HEK293 (cell line): Measurements from ENCODE around the gene MCM5.
"Not testable (repeated sequence)": the region's sequence is repeated elsewhere in the genome, so short reads cannot be mapped to it uniquely, and the experiment has no call there.

Experiments used
- CTCF ChIA-PET: fragments of 350-600 bp; formaldehyde crosslinking; extraction: SDS; loops from one replicate; lab custom pipeline; 2021; ENCODE audit warnings: antibody characterized with exemption; lab: Yijun Ruan, JAX
- POLR2A ChIA-PET: fragments of 300-600 bp; formaldehyde crosslinking; extraction: SDS; loops from one replicate; lab custom pipeline; 2020; ENCODE audit warnings: antibody characterized with exemption, inconsistent platforms; lab: Yijun Ruan, JAX
- H3K27ac ChIP-seq: fragments of 200-500 bp; sonication (Bioruptor generic); 2 replicates; pipeline ENCODE4 v1.5.1; 2014; ENCODE audit warnings: low read depth, low read length, control low read depth, inconsistent platforms; ENCODE audit errors: extremely low read depth
- H3K36me3 ChIP-seq, 2 experiments: fragments of 200-500 bp in 1 of 2; sonication (Bioruptor generic) in 1 of 2; 1 replicate in 1 of 2; 2 replicates in 1 of 2; pipeline ENCODE4 v1.5.1; 2014 to 2017; ENCODE audit warnings: inconsistent platforms in 2 of 2, low read length in 2 of 2; ENCODE audit not compliant: control insufficient read depth in 2 of 2, insufficient read depth in 1 of 2
- H3K4me1 ChIP-seq: fragments of 200-500 bp; sonication (Bioruptor generic); 2 replicates; pipeline ENCODE4 v1.5.1; 2014; ENCODE audit warnings: mild to moderate bottlenecking, low read length, inconsistent platforms; ENCODE audit not compliant: control insufficient read depth, insufficient read depth
- H3K4me3 ChIP-seq: 2 replicates; pipeline ENCODE4 v1.5.1; 2011; ENCODE audit warnings: low read depth, mild to moderate bottlenecking, control low read depth, low read length, moderate library complexity
- H3K9me3 ChIP-seq: fragments of 200-500 bp; sonication (Bioruptor generic); 2 replicates; pipeline ENCODE4 v1.5.1; 2014; ENCODE audit warnings: low read depth, low read length, inconsistent platforms; ENCODE audit not compliant: control insufficient read depth, insufficient read depth
- GLIS1 ChIP-seq: fragments of 450-650 bp; formaldehyde crosslinking; IDR thresholded peaks from 2 replicates; pipeline ENCODE4 v1.5.1; 2016; ENCODE audit warnings: missing biosample characterization, missing genetic modification characterization
- KLF16 ChIP-seq: fragments of 450-650 bp; formaldehyde crosslinking; IDR thresholded peaks from 2 replicates; pipeline ENCODE4 v1.5.1; 2017; ENCODE audit warnings: missing biosample characterization, missing genetic modification characterization
- KLF17 ChIP-seq: fragments of 450-650 bp; formaldehyde crosslinking; IDR thresholded peaks from 2 replicates; pipeline ENCODE4 v1.5.1; 2016; ENCODE audit warnings: missing biosample characterization, missing genetic modification characterization
- PBX3 ChIP-seq: sonication (generic); formaldehyde crosslinking; IDR thresholded peaks from 2 replicates; pipeline ENCODE4 v1.8.1; 2022; ENCODE audit warnings: mild to moderate bottlenecking, moderate library complexity, missing genetic modification reagents
- SCRT2 ChIP-seq: fragments of 450-650 bp; formaldehyde crosslinking; IDR thresholded peaks from 2 replicates; pipeline ENCODE4 v1.5.1; 2016; ENCODE audit warnings: missing biosample characterization, missing genetic modification characterization
- SETDB1 ChIP-seq: IDR thresholded peaks from one replicate; pipeline ENCODE4 v1.6.1; 2017; ENCODE audit warnings: mild to moderate bottlenecking, low read length, moderate library complexity, mixed read lengths; ENCODE audit not compliant: insufficient read length
- TRIM28 ChIP-seq: IDR thresholded peaks from 2 replicates; pipeline ENCODE4 v1.6.1; 2011; ENCODE audit warnings: low read length, control low read depth, borderline replicate concordance
- ZNF133 ChIP-seq: fragments of 450-650 bp; formaldehyde crosslinking; IDR thresholded peaks from 2 replicates; pipeline ENCODE4 v1.5.1; 2016; ENCODE audit warnings: missing biosample characterization, missing genetic modification characterization
- ZNF214 ChIP-seq: fragments of 450-650 bp; formaldehyde crosslinking; IDR thresholded peaks from 2 replicates; pipeline ENCODE4 v1.5.1; 2017; ENCODE audit warnings: missing biosample characterization, mild to moderate bottlenecking, missing genetic modification characterization, borderline replicate concordance
- ZNF280D ChIP-seq: fragments of 450-650 bp; formaldehyde crosslinking; IDR thresholded peaks from 2 replicates; pipeline ENCODE4 v1.5.1; 2016; ENCODE audit warnings: missing biosample characterization, missing genetic modification characterization
- ZNF354C ChIP-seq: fragments of 450-650 bp; formaldehyde crosslinking; IDR thresholded peaks from 2 replicates; pipeline ENCODE4 v1.5.1; 2016; ENCODE audit warnings: missing biosample characterization, missing genetic modification characterization, low read depth, borderline replicate concordance
- ZNF488 ChIP-seq: fragments of 450-650 bp; formaldehyde crosslinking; IDR thresholded peaks from 2 replicates; pipeline ENCODE4 v1.5.1; 2016; ENCODE audit warnings: missing biosample characterization, missing genetic modification characterization
- ZNF501 ChIP-seq: fragments of 450-650 bp; formaldehyde crosslinking; IDR thresholded peaks from 2 replicates; pipeline ENCODE4 v1.5.1; 2016; ENCODE audit warnings: missing biosample characterization, missing genetic modification characterization
- ZNF513 ChIP-seq: fragments of 450-650 bp; IDR thresholded peaks from 2 replicates; pipeline ENCODE4 v1.5.1; 2018; ENCODE audit warnings: missing biosample characterization, missing genetic modification characterization
- ZNF580 ChIP-seq: fragments of 450-650 bp; formaldehyde crosslinking; IDR thresholded peaks from 2 replicates; pipeline ENCODE4 v1.5.1; 2016; ENCODE audit warnings: missing biosample characterization, missing genetic modification characterization
- ZNF658 ChIP-seq: fragments of 450-650 bp; formaldehyde crosslinking; IDR thresholded peaks from 2 replicates; pipeline ENCODE4; 2016; ENCODE audit warnings: missing biosample characterization, missing genetic modification characterization

Gene MCM5

GRCh38 chr22:35467681-35468434 is 67.9 kb downstream of the MCM5 start (continued):
- TF ChIP-seq ZNF488 (tag by site-specific recombination) (no peak), ZNF133 (tag by site-specific recombination) (no peak), GLIS1 (no peak), ZNF658 (tag by site-specific recombination) (no peak), ZNF214 (tag by site-specific recombination) (no peak), KLF16 (tag by site-specific recombination) (no peak), SCRT2 (tag by site-specific recombination) (no peak), ZNF354C (tag by site-specific recombination) (no peak), ZNF513 (no peak)

- TF ChIP-seq ZNF501 (no peak), ZNF280D (tag by site-specific recombination) (peak; percentile 90), PBX3 (no peak), KLF17 (tag by site-specific recombination) (no peak), TRIM28 (peak; percentile 95; the same call in 1 of the 2 replicates), ZNF580 (tag by site-specific recombination) (peak; percentile 76; the same call in 1 of the 2 replicates), SETDB1 (peak; percentile 52)
- TF ChIP-seq, all 188 proteins: peak for 4
- Histone ChIP-seq H3K36me3 (peaks cover 0 to 9% of the 10 kb centered on the region in 2 experiments; a peak in 2 of 3 replicates), H3K4me3 (no peak overlapping the region), H3K9me3 (no peaks in the 10 kb centered on the region; the same call in 1 of the 2 replicates), H3K4me1 (no peaks in the 10 kb centered on the region), H3K27ac (no peak overlapping the region)
- ChIA-PET POLR2A (interaction anchor here (0.8 kb wide), 1 partner anchor 9 kb away, joined by 4 read pairs; no protein-coding TSS in a partner anchor), CTCF (interaction anchor here (0.6 to 2.3 kb wide), 5 partner anchors 11 to 150 kb away, joined by 3 to 9 read pairs (median 5); no protein-coding TSS in a partner anchor)
Measured at GRCh38 chr22:35470903-35471321, 71.0 kb downstream of the MCM5 start.

- H3K27ac ChIP-seq, H3K9me3 ChIP-seq, H3K4me3 ChIP-seq, H3K36me3 ChIP-seq, H3K4me1 ChIP-seq: not testable (repeated sequence)
- CTCF ChIA-PET, result interaction anchor here (0.6 to 2.3 kb wide), 5 partner anchors 41 to 1307 kb away, joined by 3 to 9 read pairs (median 5); no protein-coding TSS in a partner anchor
- POLR2A ChIA-PET, result interaction anchor here (0.8 kb wide), 1 partner anchor 8 kb away, joined by 4 read pairs; no protein-coding TSS in a partner anchor
Measured at GRCh38 chr22:35471566-35471965, 71.6 kb downstream of the MCM5 start.
